ENCODE results near the gene SRP14. TPM values are rescaled to one million over a fixed set of nuclear protein-coding genes. Genes with fewer than 3 reads are reported as not detected.

Gene SRP14
- total RNA-seq, 1 experiment from 2014 or later = 168 TPM

DNA sequence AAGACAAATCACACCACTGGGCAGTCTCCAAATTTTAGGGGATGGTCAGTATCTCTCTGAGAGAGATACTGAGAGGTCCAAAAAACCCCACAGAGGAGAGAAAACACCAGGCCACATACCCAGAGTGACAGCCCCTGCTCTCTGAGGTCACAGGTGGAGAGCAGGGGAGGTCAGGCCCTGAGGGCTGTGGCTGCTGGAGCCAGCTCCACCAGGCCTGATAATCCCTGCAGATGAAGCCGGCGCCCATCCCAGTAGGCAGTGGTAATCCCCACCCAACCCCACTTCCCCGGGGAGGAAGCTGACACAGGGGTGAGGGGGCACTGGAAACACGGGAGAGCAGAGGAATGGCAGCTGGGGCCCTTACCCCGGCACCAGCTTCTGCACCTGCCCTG is 31.2 kb upstream of the SRP14 start:
- Histone ChIP-seq H3K9ac (ENCODE audit: low read length) (no peak overlapping the region), H3K9me3 (ENCODE audit: control insufficient read depth in 1 of 2, insufficient read depth in 1 of 2, low read depth in 1 of 2, low read length in 2 of 2) (no peaks in the 10 kb centered on the region), H3K79me2 (ENCODE audit: insufficient read depth, low read length) (no peaks in the 10 kb centered on the region), H3K27me3 (ENCODE audit: insufficient read depth, low read length) (no peaks in the 10 kb centered on the region), H3K4me1 (ENCODE audit: control insufficient read depth in 1 of 2, insufficient read depth in 2 of 2, low read length in 2 of 2) (peaks cover 18 to 24% of the 10 kb centered on the region in 2 experiments), H3K36me3 (ENCODE audit: control insufficient read depth in 1 of 2, insufficient read depth in 2 of 2, low read length in 2 of 2) (no peaks in the 10 kb centered on the region), H4K20me1 (ENCODE audit: insufficient read depth) (no peaks in the 10 kb centered on the region), H3K27ac (ENCODE audit: low read depth, low read length) (no peak overlapping the region), H2AFZ (ENCODE audit: low read depth, low read length, poor library complexity, severe bottlenecking) (no peak overlapping the region), H3K4me2 (ENCODE audit: low read length) (no peak overlapping the region), H3K4me3 (replicated peaks in 1 of 2; ENCODE audit: low read depth in 1 of 2, low read length in 2 of 2) (no peak overlapping the region), H3K9me2 (ENCODE audit: insufficient read depth) (no peaks in the 10 kb centered on the region)
- ChIA-PET CTCF (interaction anchor here (1.6 kb wide), 1 partner anchor 25 kb away, joined by 5 read pairs; no protein-coding TSS in a partner anchor), RAD21 (ENCODE audit: low non-redundant PET in 1 of 2, low total read pairs in 2 of 2, uncharacterized antibody in 2 of 2, unreplicated experiment in 2 of 2) (no interaction called here), POLR2A (interaction anchor here (0.6 kb wide), 1 partner anchor 30 kb away, joined by 4 read pairs; no protein-coding TSS in a partner anchor)
- ATAC-seq (no peak), DNase-seq (ENCODE audit: low read depth, low spot score) (no peak)
- intact Hi-C loops (cut with micrococcal nuclease) = no loop called here
- TF ChIP-seq ELF1 (IDR thresholded peaks at IDR 0.05; ENCODE audit: borderline replicate concordance, low read depth) (no peak), SRF (IDR thresholded peaks at IDR 0.05; ENCODE audit: low read depth) (no peak), FOSL1 (IDR thresholded peaks at IDR 0.05; ENCODE audit: low read depth) (no peak), POLR2AphosphoS5 (IDR thresholded peaks at IDR 0.05; ENCODE audit: low read depth, low read length) (no peak), POLR2A (IDR thresholded peaks at IDR 0.05; ENCODE audit: borderline replicate concordance, extremely low read depth, insufficient read depth, insufficient read length) (no peak), EZH2phosphoT487 (IDR thresholded peaks at IDR 0.05; ENCODE audit: borderline replicate concordance) (no peak), CEBPB (IDR thresholded peaks at IDR 0.05; ENCODE audit: low read depth) (no peak), CBX3 (IDR thresholded peaks at IDR 0.05; ENCODE audit: low read depth) (no peak), SP1 (IDR thresholded peaks at IDR 0.05; ENCODE audit: low read depth) (no peak), TCF7L2 (IDR thresholded peaks at IDR 0.05; ENCODE audit: borderline replicate concordance, extremely low read depth, insufficient read depth, insufficient read length) (no peak), EGR1 (IDR thresholded peaks at IDR 0.05; ENCODE audit: low read depth) (no peak), ZFX (IDR thresholded peaks at IDR 0.05) (no peak), ZNF274 (IDR thresholded peaks at IDR 0.05; ENCODE audit: low read depth, low read length) (no peak)
- TF ChIP-seq, protein P1, sequence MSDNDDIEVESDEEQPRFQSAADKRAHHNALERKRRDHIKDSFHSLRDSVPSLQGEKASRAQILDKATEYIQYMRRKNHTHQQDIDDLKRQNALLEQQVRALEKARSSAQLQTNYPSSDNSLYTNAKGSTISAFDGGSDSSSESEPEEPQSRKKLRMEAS (IDR thresholded peaks at IDR 0.05) = no peak
- TF ChIP-seq, protein P2, sequence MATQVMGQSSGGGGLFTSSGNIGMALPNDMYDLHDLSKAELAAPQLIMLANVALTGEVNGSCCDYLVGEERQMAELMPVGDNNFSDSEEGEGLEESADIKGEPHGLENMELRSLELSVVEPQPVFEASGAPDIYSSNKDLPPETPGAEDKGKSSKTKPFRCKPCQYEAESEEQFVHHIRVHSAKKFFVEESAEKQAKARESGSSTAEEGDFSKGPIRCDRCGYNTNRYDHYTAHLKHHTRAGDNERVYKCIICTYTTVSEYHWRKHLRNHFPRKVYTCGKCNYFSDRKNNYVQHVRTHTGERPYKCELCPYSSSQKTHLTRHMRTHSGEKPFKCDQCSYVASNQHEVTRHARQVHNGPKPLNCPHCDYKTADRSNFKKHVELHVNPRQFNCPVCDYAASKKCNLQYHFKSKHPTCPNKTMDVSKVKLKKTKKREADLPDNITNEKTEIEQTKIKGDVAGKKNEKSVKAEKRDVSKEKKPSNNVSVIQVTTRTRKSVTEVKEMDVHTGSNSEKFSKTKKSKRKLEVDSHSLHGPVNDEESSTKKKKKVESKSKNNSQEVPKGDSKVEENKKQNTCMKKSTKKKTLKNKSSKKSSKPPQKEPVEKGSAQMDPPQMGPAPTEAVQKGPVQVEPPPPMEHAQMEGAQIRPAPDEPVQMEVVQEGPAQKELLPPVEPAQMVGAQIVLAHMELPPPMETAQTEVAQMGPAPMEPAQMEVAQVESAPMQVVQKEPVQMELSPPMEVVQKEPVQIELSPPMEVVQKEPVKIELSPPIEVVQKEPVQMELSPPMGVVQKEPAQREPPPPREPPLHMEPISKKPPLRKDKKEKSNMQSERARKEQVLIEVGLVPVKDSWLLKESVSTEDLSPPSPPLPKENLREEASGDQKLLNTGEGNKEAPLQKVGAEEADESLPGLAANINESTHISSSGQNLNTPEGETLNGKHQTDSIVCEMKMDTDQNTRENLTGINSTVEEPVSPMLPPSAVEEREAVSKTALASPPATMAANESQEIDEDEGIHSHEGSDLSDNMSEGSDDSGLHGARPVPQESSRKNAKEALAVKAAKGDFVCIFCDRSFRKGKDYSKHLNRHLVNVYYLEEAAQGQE (IDR thresholded peaks at IDR 0.05; ENCODE audit: low read depth) = no peak
- TF ChIP-seq, protein P3, sequence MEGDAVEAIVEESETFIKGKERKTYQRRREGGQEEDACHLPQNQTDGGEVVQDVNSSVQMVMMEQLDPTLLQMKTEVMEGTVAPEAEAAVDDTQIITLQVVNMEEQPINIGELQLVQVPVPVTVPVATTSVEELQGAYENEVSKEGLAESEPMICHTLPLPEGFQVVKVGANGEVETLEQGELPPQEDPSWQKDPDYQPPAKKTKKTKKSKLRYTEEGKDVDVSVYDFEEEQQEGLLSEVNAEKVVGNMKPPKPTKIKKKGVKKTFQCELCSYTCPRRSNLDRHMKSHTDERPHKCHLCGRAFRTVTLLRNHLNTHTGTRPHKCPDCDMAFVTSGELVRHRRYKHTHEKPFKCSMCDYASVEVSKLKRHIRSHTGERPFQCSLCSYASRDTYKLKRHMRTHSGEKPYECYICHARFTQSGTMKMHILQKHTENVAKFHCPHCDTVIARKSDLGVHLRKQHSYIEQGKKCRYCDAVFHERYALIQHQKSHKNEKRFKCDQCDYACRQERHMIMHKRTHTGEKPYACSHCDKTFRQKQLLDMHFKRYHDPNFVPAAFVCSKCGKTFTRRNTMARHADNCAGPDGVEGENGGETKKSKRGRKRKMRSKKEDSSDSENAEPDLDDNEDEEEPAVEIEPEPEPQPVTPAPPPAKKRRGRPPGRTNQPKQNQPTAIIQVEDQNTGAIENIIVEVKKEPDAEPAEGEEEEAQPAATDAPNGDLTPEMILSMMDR (IDR thresholded peaks at IDR 0.05 in 2 of 3, conservative IDR thresholded peaks at IDR 0.05 in 1 of 3; ENCODE audit: borderline replicate concordance in 1 of 3, insufficient read depth in 1 of 3, low read depth in 2 of 3, low read length in 2 of 3) = no peak
- BruUV-seq (replicated peaks) = no TSS peak
